GM23338 (cell line): Measurements from ENCODE around the gene ZNF622. TPM values are rescaled to one million over a fixed set of nuclear protein-coding genes. Genes with fewer than 3 reads are reported as not detected.

Experiments
- ATAC-seq: fragments of 200-7000 bp; cut with Tn5 transposase; 3 replicates; pipeline ENCODE4 v1.9.1; 2020
- DNase-seq: peaks from one replicate; pipeline ENCODE4 v3.0.0-alpha.2; 2015; ENCODE audit warnings: low spot score
- H2AFZ ChIP-seq: fragments of 200-600 bp; sonication (generic); 2 replicates; pipeline ENCODE4 v1.8.0; 2016; ENCODE audit warnings: antibody characterized with exemption, mild to moderate bottlenecking, moderate library complexity
- H3F3A ChIP-seq: fragments of 200-600 bp; sonication (generic); replicated peaks from 2 replicates; pipeline ENCODE4 v1.8.0; 2017; ENCODE audit warnings: antibody characterized with exemption, mixed run types, low read depth
- H3K27ac ChIP-seq: fragments of 200-600 bp; sonication (generic); 2 replicates; pipeline ENCODE4 v1.6.1; 2016; ENCODE audit warnings: low read depth
- H3K27me3 ChIP-seq: fragments of 200-600 bp; sonication (generic); 2 replicates; pipeline ENCODE4 v1.8.0; 2016; ENCODE audit warnings: mild to moderate bottlenecking, mixed run types, moderate library complexity; ENCODE audit not compliant: insufficient read depth
- H3K36me3 ChIP-seq: fragments of 200-600 bp; sonication (generic); 2 replicates; pipeline ENCODE4 v1.8.0; 2016; ENCODE audit warnings: mild to moderate bottlenecking; ENCODE audit not compliant: insufficient read depth
- H3K4me1 ChIP-seq: fragments of 200-600 bp; sonication (generic); 2 replicates; pipeline ENCODE4 v1.8.0; 2016; ENCODE audit warnings: mild to moderate bottlenecking, moderate library complexity; ENCODE audit not compliant: insufficient read depth
- H3K4me2 ChIP-seq: fragments of 200-600 bp; sonication (generic); 2 replicates; pipeline ENCODE4 v1.7.1; 2017; ENCODE audit warnings: mixed run types
- H3K4me3 ChIP-seq: fragments of 200-600 bp; sonication (generic); 2 replicates; pipeline ENCODE4 v1.6.1; 2016; ENCODE audit warnings: mixed run types
- H3K79me2 ChIP-seq: fragments of 200-600 bp; sonication (generic); replicated peaks from 2 replicates; pipeline ENCODE4 v1.8.0; 2017; ENCODE audit warnings: mild to moderate bottlenecking; ENCODE audit not compliant: insufficient read depth
- H3K9me2 ChIP-seq: fragments of 200-600 bp; sonication (generic); 2 replicates; pipeline ENCODE4 v1.8.0; 2017; ENCODE audit not compliant: insufficient read depth
- H4K20me1 ChIP-seq: fragments of 200-600 bp; sonication (generic); replicated peaks from 2 replicates; pipeline ENCODE4 v1.8.0; 2017; ENCODE audit warnings: mild to moderate bottlenecking; ENCODE audit not compliant: insufficient read depth
- H3K27ac Mint-ChIP-seq: 2 replicates; pipeline ENCODE4 v1.8.0; 2020; ENCODE audit warnings: inconsistent platforms, mild to moderate bottlenecking, moderate library complexity, mixed read lengths
- H3K27me3 Mint-ChIP-seq: 3 replicates; pipeline ENCODE4 v1.8.0; 2022; ENCODE audit warnings: low read depth, mild to moderate bottlenecking, moderate library complexity, mixed read lengths, inconsistent platforms; ENCODE audit not compliant: insufficient read depth, poor library complexity
- H3K36me3 Mint-ChIP-seq: 3 replicates; pipeline ENCODE4 v1.8.0; 2021; ENCODE audit warnings: low read depth, mild to moderate bottlenecking, inconsistent platforms, moderate library complexity, mixed read lengths
- H3K4me1 Mint-ChIP-seq: 3 replicates; pipeline ENCODE4 v1.8.0; 2020; ENCODE audit warnings: mild to moderate bottlenecking, inconsistent platforms, mixed read lengths
- H3K4me3 Mint-ChIP-seq: 3 replicates; pipeline ENCODE4 v1.8.0; 2021; ENCODE audit warnings: moderate library complexity, mild to moderate bottlenecking, inconsistent platforms, mixed read lengths
- H3K9me3 Mint-ChIP-seq: 3 replicates; pipeline ENCODE4 v1.8.0; 2020; ENCODE audit warnings: moderate library complexity, mild to moderate bottlenecking, inconsistent platforms, mixed read lengths
- CREB1 ChIP-seq: fragments of 250-450 bp; sonication (Bioruptor Pico); IDR thresholded peaks from 2 replicates; pipeline ENCODE4 v1.5.0; 2020; ENCODE audit warnings: low read depth, mild to moderate bottlenecking, moderate library complexity
- EZH2 ChIP-seq: fragments of 200-600 bp; sonication (generic); IDR thresholded peaks from one replicate; pipeline ENCODE4 v1.8.0; 2017; ENCODE audit warnings: antibody characterized with exemption, mild to moderate bottlenecking, low read depth; ENCODE audit not compliant: unreplicated experiment
- EZH2phosphoT487 ChIP-seq: fragments of 200-600 bp; sonication (generic); IDR thresholded peaks from one replicate; pipeline ENCODE4 v1.8.1; 2018; ENCODE audit warnings: antibody characterized with exemption; ENCODE audit not compliant: unreplicated experiment
- JUNB ChIP-seq: IDR thresholded peaks from one replicate; pipeline ENCODE4 v1.6.1; 2016; ENCODE audit warnings: antibody characterized with exemption; ENCODE audit not compliant: unreplicated experiment
- REST ChIP-seq: IDR thresholded peaks from one replicate; pipeline ENCODE4 v1.6.1; 2018; ENCODE audit warnings: antibody characterized with exemption; ENCODE audit not compliant: unreplicated experiment
- ZNF114 ChIP-seq: fragments of 250-450 bp; sonication (Bioruptor Pico); IDR thresholded peaks from 2 replicates; pipeline ENCODE4 v1.5.0; 2020; ENCODE audit warnings: mild to moderate bottlenecking, moderate library complexity
- ZNF462 ChIP-seq: fragments of 250-450 bp; sonication (Bioruptor Pico); IDR thresholded peaks from 2 replicates; pipeline ENCODE4 v1.5.0; 2020; ENCODE audit warnings: mild to moderate bottlenecking, moderate library complexity
- polyA plus RNA-seq: library from polyadenylated mRNA; unstranded; fragments of >200 nt; fragmentation: Nextera tagmentation; extraction: Ambion mirVana; gene quantifications from 2 replicates; pipeline ENCODE4 v1.2.1, GENCODE V29; 2016
- total RNA-seq: library from RNA; depleted of rRNA; stranded (reverse); fragments of >200 nt; shearing (Covaris generic); gene quantifications from 2 replicates; pipeline ENCODE4 v1.2.3, GENCODE V29; 2014

The ZNF622 gene
- total and polyA plus RNA-seq, 2 experiments from 2014 or later, result 20.1 to 30.7 TPM

GRCh38 chr5:16465544-16466432 is at the start of gene ZNF622 (continued):
- no peak for TF ChIP-seq EZH2phosphoT487

- H3K4me1 Mint-ChIP-seq, result peaks cover 12% of the 10 kb centered on the region
- no peaks in the 10 kb centered on the region for H3K9me3 Mint-ChIP-seq
- no peak overlapping the region for H3K27ac ChIP-seq
- 0 out of 2 replicates have a peak, but pooled peaks cover 6% of the 10 kb centered on the region for H3K9me2 ChIP-seq
- no peak overlapping the region for H2AFZ ChIP-seq
- H3K79me2 ChIP-seq, result no peaks in the 10 kb centered on the region
- H4K20me1 ChIP-seq, result no peaks in the 10 kb centered on the region
- no peaks in the 10 kb centered on the region for H3K27me3 ChIP-seq
- no peaks in the 10 kb centered on the region for H3K36me3 Mint-ChIP-seq
- ATAC-seq, result no peak
- TF ChIP-seq JUNB (no peak), CREB1 (CRISPR knock-in tag) (no peak), EZH2 (no peak), REST (no peak), EZH2phosphoT487 (no peak)
- H3K27ac Mint-ChIP-seq, result no peak overlapping the region
- no peak overlapping the region for H3K4me3 ChIP-seq
- no peaks in the 10 kb centered on the region for H3K36me3 ChIP-seq
- no peaks in the 10 kb centered on the region for H3K27me3 Mint-ChIP-seq
- H3K4me2 ChIP-seq, result no peak overlapping the region
- H3F3A ChIP-seq, result no peaks in the 10 kb centered on the region
- DNase-seq, result no peak
- H3K4me3 Mint-ChIP-seq, result no peak overlapping the region
- peaks cover 13% of the 10 kb centered on the region; the same call in 1 of the 2 replicates for H3K4me1 ChIP-seq
These were observed 44.5 kb upstream of the ZNF622 start for GRCh38 chr5:16510098-16510497.

GRCh38 chr5:16508730-16509531 is 43.3 kb upstream of the ZNF622 start:
- H4K20me1 ChIP-seq, result no peaks in the 10 kb centered on the region
- H3K79me2 ChIP-seq, result no peaks in the 10 kb centered on the region
- peak overlapping the region; percentile 39; the same call in 1 of the 2 replicates for H3K27ac ChIP-seq
- Mint-ChIP-seq H3K27ac (peak overlapping the region; percentile 58), H3K36me3 (no peaks in the 10 kb centered on the region), H3K4me1 (peaks cover 12% of the 10 kb centered on the region), H3K9me3 (no peaks in the 10 kb centered on the region), H3K27me3 (no peaks in the 10 kb centered on the region), H3K4me3 (no peak overlapping the region)
- H3K4me2 ChIP-seq, result peak overlapping the region; percentile 54; the same call in 1 of the 2 replicates
- H3K36me3 ChIP-seq, result no peaks in the 10 kb centered on the region
- peak overlapping the region; percentile 93; the same call in 1 of the 2 replicates for H2AFZ ChIP-seq
- ATAC-seq (peak; percentile 99), DNase-seq (peak; percentile 62)
- H3K4me3 ChIP-seq, result no peak overlapping the region
- no peaks in the 10 kb centered on the region for H3F3A ChIP-seq
- peaks cover 13% of the 10 kb centered on the region; the same call in 1 of the 2 replicates for H3K4me1 ChIP-seq
- H3K27me3 ChIP-seq, result no peaks in the 10 kb centered on the region
- H3K9me2 ChIP-seq, result 0 out of 2 replicates have a peak, but pooled peaks cover 6% of the 10 kb centered on the region
- TF ChIP-seq ZNF462 (CRISPR knock-in tag) (no peak), EZH2phosphoT487 (no peak), ZNF114 (CRISPR knock-in tag) (no peak)
